ENCODE results near the gene MOCOS.
A peak's percentile ranks its signal among the peaks of the same experiment; 100 is the strongest.
"Not testable (repeated sequence)": the region's sequence is repeated elsewhere in the genome, so short reads cannot be mapped to it uniquely, and the experiment has no call there.

The MOCOS gene

GRCh38 chr18:36168296-36168695, 19.0 kb upstream of the MOCOS start:
- not testable (repeated sequence) for ATAC-seq, H3K27me3 Mint-ChIP-seq, H3K27ac Mint-ChIP-seq, H3K4me1 Mint-ChIP-seq, H3K9me3 Mint-ChIP-seq, H3K4me3 Mint-ChIP-seq
- H3K36me3 Mint-ChIP-seq: peaks cover 43% of the 10 kb centered on the region

GRCh38 chr18:36169938-36170337, 17.4 kb upstream of the MOCOS start:
- no peak overlapping the region for H3K27ac Mint-ChIP-seq
- no peak overlapping the region for H3K4me3 Mint-ChIP-seq
- peaks cover 42% of the 10 kb centered on the region for H3K36me3 Mint-ChIP-seq
- ATAC-seq: no peak
- no peaks in the 10 kb centered on the region for H3K4me1 Mint-ChIP-seq
- no peaks in the 10 kb centered on the region for H3K27me3 Mint-ChIP-seq
- H3K9me3 Mint-ChIP-seq: no peaks in the 10 kb centered on the region

- no peaks in the 10 kb centered on the region for H3K9me3 Mint-ChIP-seq
- peaks cover 43% of the 10 kb centered on the region for H3K36me3 Mint-ChIP-seq
- H3K4me3 Mint-ChIP-seq: no peak overlapping the region
- H3K4me1 Mint-ChIP-seq: peaks cover 25% of the 10 kb centered on the region
- peak overlapping the region; percentile 10 for H3K27ac Mint-ChIP-seq
- no peak for ATAC-seq
- no peaks in the 10 kb centered on the region for H3K27me3 Mint-ChIP-seq
Observed at GRCh38 chr18:36175481-36175880, 11.8 kb upstream of the MOCOS start.

- Mint-ChIP-seq H3K9me3 (no peaks in the 10 kb centered on the region), H3K4me3 (no peak overlapping the region), H3K36me3 (peaks cover 36% of the 10 kb centered on the region), H3K27me3 (no peaks in the 10 kb centered on the region), H3K4me1 (peaks cover 28% of the 10 kb centered on the region), H3K27ac (no peak overlapping the region)
- ATAC-seq: no peak
Observed at GRCh38 chr18:36176177-36176584, 11.1 kb upstream of the MOCOS start.

- Mint-ChIP-seq H3K4me3 (no peak overlapping the region), H3K9me3 (no peaks in the 10 kb centered on the region), H3K36me3 (peaks cover 34% of the 10 kb centered on the region), H3K27ac (no peak overlapping the region), H3K27me3 (no peaks in the 10 kb centered on the region), H3K4me1 (peaks cover 28% of the 10 kb centered on the region)
- ATAC-seq: no peak
Observed at GRCh38 chr18:36176711-36177110, 10.6 kb upstream of the MOCOS start.

- H3K27me3 Mint-ChIP-seq: no peaks in the 10 kb centered on the region
Observed at GRCh38 chr18:36177913-36178312, 9.4 kb upstream of the MOCOS start.

GRCh38 chr18:36179562-36180355, 7.5 kb upstream of the MOCOS start:
- Mint-ChIP-seq H3K9me3 (no peaks in the 10 kb centered on the region), H3K27me3 (no peaks in the 10 kb centered on the region), H3K4me1 (peaks cover 29% of the 10 kb centered on the region), H3K4me3 (no peak overlapping the region), H3K27ac (peak overlapping the region; percentile 43), H3K36me3 (peaks cover 26% of the 10 kb centered on the region)
- peak; percentile 69 for ATAC-seq

More at GRCh38 chr18:36177913-36178312, 9.4 kb upstream of the MOCOS start:
- H3K4me3 Mint-ChIP-seq: no peak overlapping the region
- H3K27ac Mint-ChIP-seq: no peak overlapping the region
- peaks cover 28% of the 10 kb centered on the region for H3K4me1 Mint-ChIP-seq
- peaks cover 31% of the 10 kb centered on the region for H3K36me3 Mint-ChIP-seq
- no peak for ATAC-seq
- H3K9me3 Mint-ChIP-seq: no peaks in the 10 kb centered on the region

GRCh38 chr18:36181441-36181840, 5.9 kb upstream of the MOCOS start:
- Mint-ChIP-seq H3K27ac (no peak overlapping the region), H3K4me1 (peaks cover 40% of the 10 kb centered on the region), H3K4me3 (no peak overlapping the region), H3K36me3 (peaks cover 16% of the 10 kb centered on the region), H3K9me3 (no peaks in the 10 kb centered on the region), H3K27me3 (no peaks in the 10 kb centered on the region)
- ATAC-seq: no peak

- Mint-ChIP-seq H3K4me1 (peaks cover 46% of the 10 kb centered on the region), H3K27ac (no peak overlapping the region), H3K9me3 (no peaks in the 10 kb centered on the region), H3K4me3 (no peak overlapping the region), H3K27me3 (no peaks in the 10 kb centered on the region), H3K36me3 (peaks cover 13% of the 10 kb centered on the region)
- no peak for ATAC-seq
Observed at GRCh38 chr18:36181898-36182506, 5.3 kb upstream of the MOCOS start.

GRCh38 chr18:36183033-36183432, 4.3 kb upstream of the MOCOS start:
- Mint-ChIP-seq H3K27ac (no peak overlapping the region), H3K36me3 (peaks cover 6% of the 10 kb centered on the region), H3K27me3 (peaks cover 2% of the 10 kb centered on the region), H3K9me3 (no peaks in the 10 kb centered on the region), H3K4me1 (peaks cover 50% of the 10 kb centered on the region), H3K4me3 (no peak overlapping the region)
- no peak for ATAC-seq

GRCh38 chr18:36183987-36184386, 3.3 kb upstream of the MOCOS start:
- no peak overlapping the region for H3K27ac Mint-ChIP-seq
- H3K9me3 Mint-ChIP-seq: no peaks in the 10 kb centered on the region
- peaks cover 53% of the 10 kb centered on the region for H3K4me1 Mint-ChIP-seq
- peaks cover 12% of the 10 kb centered on the region for H3K27me3 Mint-ChIP-seq
- no peak for ATAC-seq
- H3K36me3 Mint-ChIP-seq: no peaks in the 10 kb centered on the region
- H3K4me3 Mint-ChIP-seq: no peak overlapping the region

- H3K4me3 Mint-ChIP-seq: no peak overlapping the region
- H3K36me3 Mint-ChIP-seq: no peaks in the 10 kb centered on the region
Observed at GRCh38 chr18:36185157-36185556, 2.1 kb upstream of the MOCOS start.

GRCh38 chr18:36185901-36186460, 1.3 kb upstream of the MOCOS start:
- Mint-ChIP-seq H3K4me1 (peaks cover 41% of the 10 kb centered on the region), H3K9me3 (no peaks in the 10 kb centered on the region), H3K4me3 (no peak overlapping the region), H3K27ac (no peak overlapping the region), H3K36me3 (no peaks in the 10 kb centered on the region), H3K27me3 (peaks cover 23% of the 10 kb centered on the region)
- ATAC-seq: no peak

More at GRCh38 chr18:36185157-36185556, 2.1 kb upstream of the MOCOS start:
- no peak overlapping the region for H3K27ac Mint-ChIP-seq
- peaks cover 21% of the 10 kb centered on the region for H3K27me3 Mint-ChIP-seq
- peaks cover 47% of the 10 kb centered on the region for H3K4me1 Mint-ChIP-seq
- peak; percentile 67 for ATAC-seq
- no peaks in the 10 kb centered on the region for H3K9me3 Mint-ChIP-seq

GRCh38 chr18:36186461-36187192, 670 bp upstream of the MOCOS start:
- Mint-ChIP-seq H3K4me1 (peaks cover 41% of the 10 kb centered on the region), H3K9me3 (no peaks in the 10 kb centered on the region), H3K36me3 (no peaks in the 10 kb centered on the region), H3K27me3 (peaks cover 23% of the 10 kb centered on the region), H3K4me3 (peak overlapping the region; percentile 78), H3K27ac (no peak overlapping the region)
- peak; percentile 15 for ATAC-seq

Measured in stimulated activated memory B cell treated with anti-CD40 and anti-IgM and Interleukin-4, amounts not matched to agents 10 μg/mL and 1 μg/mL and 100 μg/mL, for 72 hours (primary cell).